Fibroblast of lung (primary cell): Measurements from ENCODE around the gene HEATR9.

ENCODE experiments used
- CTCF ChIP-seq, 2 donors: IDR thresholded peaks in 1 of 2; conservative IDR thresholded peaks in 1 of 2; 1 replicate in 1 of 2; 2 replicates in 1 of 2; pipeline ENCODE4 v1.5.1; 2011 to 2012; ENCODE audit warnings: low read length in 2 of 2, control low read depth in 1 of 2, inconsistent platforms in 1 of 2, low read depth in 1 of 2, mild to moderate bottlenecking in 1 of 2
- EZH2 ChIP-seq: IDR thresholded peaks from 2 replicates; pipeline ENCODE4 v1.5.1; 2012; ENCODE audit warnings: low read length, control low read depth, mild to moderate bottlenecking; ENCODE audit errors: missing control alignments

- TF ChIP-seq EZH2 (no peak), CTCF (conservative IDR thresholded peaks at IDR 0.05 in 1 of 2, IDR thresholded peaks at IDR 0.05 in 1 of 2; ENCODE audit: low read depth in 1 of 2, low read length in 2 of 2) (no peak)
Observed at GRCh38 chr17:35865412-35866340, 3.0 kb downstream of the HEATR9 start.
